Activated T-cell treated with anti-CD3 and anti-CD28 coated beads, Interleukin-2, amount 50 U/mL, for 1 hour (primary cell): ENCODE results near the gene ITGB1BP1.

Source experiments
- DNase-seq: peaks from one replicate; pipeline ENCODE4 v3.0.0-alpha.2; 2020

Gene ITGB1BP1

GRCh38 chr2:9423100-9423921, at the start of gene ITGB1BP1, which contains the start of gene CPSF3:
Gene ITGB1BP1 (minus strand): TSS chr2:9423528. CDS start chr2:9418697, 4,831 bp downstream.
Gene CPSF3 (plus strand): TSS chr2:9423654. CDS start chr2:9423774, 120 bp downstream.
- DNase-seq: peak; percentile 96

- no peak for DNase-seq
These were observed 49.2 kb upstream of the ITGB1BP1 start for GRCh38 chr2:9472511-9472910.

GRCh38 chr2:9471206-9471605, 47.9 kb upstream of the ITGB1BP1 start:
- no peak for DNase-seq

- DNase-seq: no peak
These were observed 44.4 kb upstream of the ITGB1BP1 start for GRCh38 chr2:9467687-9468086.

- DNase-seq: no peak
These were observed 42.9 kb upstream of the ITGB1BP1 start for GRCh38 chr2:9466147-9466683.

- no peak for DNase-seq
These were observed 41.8 kb upstream of the ITGB1BP1 start for GRCh38 chr2:9465170-9465569.

- DNase-seq: no peak
These were observed 40.3 kb upstream of the ITGB1BP1 start for GRCh38 chr2:9463698-9464034.

- no peak for DNase-seq
These were observed 39.8 kb upstream of the ITGB1BP1 start for GRCh38 chr2:9462886-9463697.

- DNase-seq: no peak
These were observed 39.0 kb upstream of the ITGB1BP1 start for GRCh38 chr2:9462313-9462712.

GRCh38 chr2:9461079-9461478, 37.8 kb upstream of the ITGB1BP1 start:
- DNase-seq: no peak

- DNase-seq: no peak
These were observed 37.2 kb upstream of the ITGB1BP1 start for GRCh38 chr2:9460441-9461017.

- DNase-seq: no peak
These were observed 27.9 kb upstream of the ITGB1BP1 start for GRCh38 chr2:9451231-9451630.

GRCh38 chr2:9445089-9445488, 21.8 kb upstream of the ITGB1BP1 start:
- no peak for DNase-seq

- DNase-seq: no peak
These were observed 20.2 kb upstream of the ITGB1BP1 start for GRCh38 chr2:9443526-9443925.

GRCh38 chr2:9441556-9441955, 18.2 kb upstream of the ITGB1BP1 start:
- DNase-seq: no peak

GRCh38 chr2:9440058-9440727, 16.9 kb upstream of the ITGB1BP1 start:
- no peak for DNase-seq

- DNase-seq: no peak
These were observed 16.2 kb upstream of the ITGB1BP1 start for GRCh38 chr2:9439536-9439935.

- no peak for DNase-seq
These were observed 11.2 kb upstream of the ITGB1BP1 start for GRCh38 chr2:9434489-9434888.

GRCh38 chr2:9430316-9431293, 7.3 kb upstream of the ITGB1BP1 start:
- DNase-seq: no peak

- no peak for DNase-seq
These were observed 5.7 kb upstream of the ITGB1BP1 start for GRCh38 chr2:9428965-9429577.
